Activated naive CD4-positive, alpha-beta T cell treated with anti-CD3 and anti-CD28 coated beads, Interleukin-2, amount 10 ng/mL, durations not matched to agents 7 days and 5 days (primary cell): ENCODE data around the gene ZNF580.

Source experiments
- CTCF ChIA-PET: fragments of 350-600 bp; sonication (Branson Sonifier 250); formaldehyde crosslinking; loops from one replicate; lab custom pipeline; 2021; ENCODE audit warnings: antibody characterized with exemption; lab: Charles Lee
- DNase-seq: peaks from one replicate; pipeline ENCODE4 v3.0.0-alpha.2; 2020
- H3K27ac Mint-ChIP-seq: one replicate; pipeline ENCODE4 v1.8.0; 2021; ENCODE audit warnings: mild to moderate bottlenecking, moderate library complexity, mixed read lengths
- H3K27me3 Mint-ChIP-seq: one replicate; pipeline ENCODE4 v1.8.0; 2021; ENCODE audit warnings: mild to moderate bottlenecking, mixed read lengths
- H3K36me3 Mint-ChIP-seq: one replicate; pipeline ENCODE4 v1.8.0; 2021; ENCODE audit warnings: mixed read lengths
- H3K4me1 Mint-ChIP-seq: one replicate; pipeline ENCODE4 v1.8.0; 2021; ENCODE audit warnings: mixed read lengths
- H3K4me3 Mint-ChIP-seq: one replicate; pipeline ENCODE4 v1.8.0; 2021; ENCODE audit warnings: mild to moderate bottlenecking, moderate library complexity, mixed read lengths
- H3K9me3 Mint-ChIP-seq: one replicate; pipeline ENCODE4 v1.8.0; 2021; ENCODE audit warnings: mixed read lengths

ZNF580 gene

GRCh38 chr19:55601084-55601483, 39.7 kb upstream of the ZNF580 start:
- CTCF ChIA-PET = interaction anchor here (0.9 to 1.2 kb wide), 2 partner anchors 23 to 31 kb away, joined by 3 read pairs; partner anchors contain the start of gene ZNF784
- Mint-ChIP-seq H3K36me3 (peaks cover 33% of the 10 kb centered on the region), H3K27ac (peak overlapping the region; percentile 89), H3K27me3 (no peaks in the 10 kb centered on the region), H3K4me3 (peak overlapping the region; percentile 98), H3K9me3 (no peaks in the 10 kb centered on the region), H3K4me1 (peaks cover 41% of the 10 kb centered on the region)
- no peak for DNase-seq

DNA sequence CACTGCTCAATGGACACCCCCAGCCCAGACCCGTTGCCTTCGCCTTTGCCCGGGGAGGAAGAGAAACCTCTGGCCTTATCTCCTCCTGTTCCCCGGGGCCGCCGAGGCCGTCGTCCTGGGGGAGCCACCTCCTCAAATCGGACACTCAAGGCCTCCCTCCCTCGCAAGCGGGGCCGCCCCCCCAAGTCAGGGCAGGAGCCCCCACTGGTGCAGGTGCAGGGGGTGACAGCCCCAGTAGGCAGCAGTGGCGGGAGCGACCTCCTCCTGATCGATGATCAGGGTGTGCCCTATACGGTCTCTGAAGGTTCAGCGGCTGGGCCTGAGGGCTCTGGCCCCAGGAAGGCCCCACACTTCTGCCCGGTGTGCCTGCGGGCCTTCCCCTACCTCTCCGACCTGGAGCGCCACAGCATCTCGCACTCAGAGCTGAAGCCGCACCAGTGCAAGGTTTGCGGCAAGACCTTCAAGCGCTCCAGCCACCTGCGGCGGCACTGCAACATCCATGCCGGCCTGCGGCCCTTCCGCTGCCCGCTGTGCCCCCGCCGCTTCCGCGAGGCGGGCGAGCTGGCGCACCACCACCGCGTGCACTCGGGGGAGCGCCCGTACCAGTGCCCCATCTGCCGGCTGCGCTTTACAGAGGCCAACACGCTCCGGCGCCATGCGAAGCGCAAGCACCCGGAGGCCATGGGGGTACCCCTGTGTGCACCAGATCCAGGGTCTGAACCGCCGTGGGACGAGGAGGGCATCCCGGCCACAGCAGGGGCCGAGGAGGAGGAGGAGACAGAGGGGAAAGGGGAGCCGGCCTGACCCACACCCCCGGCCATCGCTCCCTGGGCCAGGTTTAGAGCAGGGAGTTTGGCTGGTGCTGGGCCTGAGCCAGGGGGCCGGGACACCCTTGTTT, 38.4 kb upstream of the ZNF580 start:
- Mint-ChIP-seq H3K27ac (peak overlapping the region; percentile 89), H3K27me3 (no peaks in the 10 kb centered on the region)

GRCh38 chr19:55603115-55603514, 37.7 kb upstream of the ZNF580 start:
- CTCF ChIA-PET = interaction anchor here (1.5 kb wide), 1 partner anchor 22 kb away, joined by 3 read pairs; the partner anchor contains the start of gene ZNF784
- Mint-ChIP-seq H3K36me3 (peaks cover 32% of the 10 kb centered on the region), H3K27me3 (no peaks in the 10 kb centered on the region), H3K4me1 (peaks cover 58% of the 10 kb centered on the region), H3K4me3 (peak overlapping the region; percentile 41), H3K9me3 (no peaks in the 10 kb centered on the region), H3K27ac (peak overlapping the region; percentile 71)
- DNase-seq = no peak

More for the DNA sequence above, 38.4 kb upstream of the ZNF580 start:
- Mint-ChIP-seq H3K9me3 (no peaks in the 10 kb centered on the region), H3K4me1 (peaks cover 51% of the 10 kb centered on the region), H3K4me3 (peak overlapping the region; percentile 98), H3K36me3 (peaks cover 31% of the 10 kb centered on the region)
- no peak for DNase-seq
- CTCF ChIA-PET = interaction anchor here (1.2 kb wide), 1 partner anchor 30 kb away, joined by 3 read pairs; no protein-coding TSS in a partner anchor

- H3K9me3 Mint-ChIP-seq = no peaks in the 10 kb centered on the region
- H3K27me3 Mint-ChIP-seq = no peaks in the 10 kb centered on the region
- peak overlapping the region; percentile 93 for H3K4me3 Mint-ChIP-seq
- peaks cover 30% of the 10 kb centered on the region for H3K36me3 Mint-ChIP-seq
- CTCF ChIA-PET = interaction anchor here (1.2 to 1.5 kb wide), 2 partner anchors 21 to 28 kb away, joined by 3 to 4 read pairs; partner anchors contain the start of gene ZNF784
- peak overlapping the region; percentile 98 for H3K27ac Mint-ChIP-seq
- no peak for DNase-seq
- peaks cover 55% of the 10 kb centered on the region for H3K4me1 Mint-ChIP-seq
These were observed 37.1 kb upstream of the ZNF580 start for GRCh38 chr19:55603581-55604292.

DNA sequence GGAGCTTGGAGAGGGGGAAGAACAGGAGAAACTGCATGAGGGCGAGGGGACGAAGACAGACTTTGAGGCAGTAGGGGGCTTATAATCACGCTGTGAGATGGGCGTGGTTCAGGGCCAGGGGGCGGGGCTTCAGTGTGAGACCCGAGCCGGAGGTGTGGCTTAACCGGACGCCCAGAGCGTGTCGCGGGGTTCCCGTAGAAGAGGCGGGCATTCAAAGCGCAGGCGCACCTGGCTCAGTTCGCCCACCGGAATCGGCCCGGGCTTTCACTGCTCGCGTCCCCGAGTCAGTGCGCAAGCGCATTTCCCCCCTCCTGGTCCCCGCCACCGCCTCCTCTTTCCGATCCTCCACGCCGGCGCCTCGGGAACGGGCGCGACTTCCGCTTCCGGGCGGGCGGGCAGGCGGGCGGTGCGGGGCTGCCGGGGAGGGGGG, 35.6 kb upstream of the ZNF580 start:
- CTCF ChIA-PET = interaction anchor here (0.8 to 2.5 kb wide), 15 partner anchors 12 to 147 kb away, joined by 3 to 21 read pairs (median 5); partner anchors contain the start of gene ZNF784
- no peaks in the 10 kb centered on the region for H3K9me3 Mint-ChIP-seq
- H3K4me3 Mint-ChIP-seq = peak overlapping the region; percentile 93
- peaks cover 34% of the 10 kb centered on the region for H3K36me3 Mint-ChIP-seq
- peak overlapping the region; percentile 98 for H3K27ac Mint-ChIP-seq
- peaks cover 56% of the 10 kb centered on the region for H3K4me1 Mint-ChIP-seq
- DNase-seq = peak; percentile 99
- H3K27me3 Mint-ChIP-seq = no peaks in the 10 kb centered on the region

DNA sequence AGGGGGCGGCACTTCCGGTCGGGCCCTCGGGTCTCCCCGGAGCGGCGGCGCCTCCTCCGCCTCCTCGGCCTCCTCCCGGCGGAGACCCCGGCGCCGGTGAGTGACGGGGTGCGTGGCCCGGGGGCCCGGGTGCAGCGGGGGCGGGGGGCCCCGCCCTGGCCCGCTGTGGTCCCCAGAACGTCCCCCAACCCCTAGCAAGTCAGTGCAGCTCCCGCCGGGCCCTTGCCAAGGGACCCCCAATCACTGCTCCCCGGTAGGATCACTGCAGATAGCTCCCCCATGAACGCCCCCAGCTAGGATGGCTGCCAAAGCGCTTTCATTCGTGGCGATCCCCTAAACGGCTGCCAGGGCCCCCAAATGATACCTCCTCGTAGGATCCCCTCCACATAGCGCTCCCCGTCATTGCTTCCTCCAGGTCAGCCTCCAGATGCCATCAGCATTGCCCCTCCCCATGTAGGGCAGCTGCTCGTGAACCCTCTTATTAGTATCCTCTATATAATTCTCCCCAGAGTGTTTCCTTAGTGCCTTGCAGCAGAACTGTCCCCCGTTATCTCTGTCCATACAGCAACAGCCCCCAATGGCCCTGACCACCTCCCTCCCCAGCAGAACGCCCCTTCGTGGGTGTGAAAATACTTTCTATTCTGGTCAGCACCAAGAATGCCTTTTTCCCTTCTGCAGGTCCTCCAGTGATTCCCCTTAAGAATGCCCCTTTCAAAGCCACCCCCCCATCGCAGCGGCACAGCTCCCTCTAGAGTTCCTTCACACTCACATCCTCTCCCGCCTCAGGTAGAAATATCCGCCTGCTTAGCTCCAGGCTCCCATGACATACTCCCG, 34.9 kb upstream of the ZNF580 start, which contains the start of gene ZNF865:
Gene ZNF865, plus strand, starts transcription at position 11 of the 834 bp plus-strand sequence. CDS start 7,972 bp downstream, outside the sequence.
- Mint-ChIP-seq H3K4me1 (peaks cover 59% of the 10 kb centered on the region), H3K4me3 (peak within 1 kb of the TSS; percentile 93), H3K27me3 (no peaks in the 10 kb centered on the region), H3K36me3 (peaks cover 38% of the 10 kb centered on the region), H3K9me3 (no peaks in the 10 kb centered on the region), H3K27ac (peak within 1 kb of the TSS; percentile 98)
- CTCF ChIA-PET = interaction anchor here (0.7 to 2.5 kb wide), 24 partner anchors 11 to 465 kb away, joined by 3 to 21 read pairs (median 4); partner anchors contain the start of genes ISOC2, U2AF2, ZNF579 and ZNF784
- peak; percentile 81 for DNase-seq

- CTCF ChIA-PET = interaction anchor here (0.7 to 2.5 kb wide), 23 partner anchors 11 to 465 kb away, joined by 3 to 21 read pairs (median 4); partner anchors contain the start of genes ISOC2, U2AF2, ZNF579 and ZNF784
- Mint-ChIP-seq H3K9me3 (no peaks in the 10 kb centered on the region), H3K4me3 (peak overlapping the region; percentile 89), H3K27me3 (no peaks in the 10 kb centered on the region), H3K36me3 (peaks cover 42% of the 10 kb centered on the region), H3K4me1 (peaks cover 54% of the 10 kb centered on the region), H3K27ac (peak overlapping the region; percentile 93)
- no peak for DNase-seq
These were observed 34.4 kb upstream of the ZNF580 start for GRCh38 chr19:55606471-55606787.

DNA sequence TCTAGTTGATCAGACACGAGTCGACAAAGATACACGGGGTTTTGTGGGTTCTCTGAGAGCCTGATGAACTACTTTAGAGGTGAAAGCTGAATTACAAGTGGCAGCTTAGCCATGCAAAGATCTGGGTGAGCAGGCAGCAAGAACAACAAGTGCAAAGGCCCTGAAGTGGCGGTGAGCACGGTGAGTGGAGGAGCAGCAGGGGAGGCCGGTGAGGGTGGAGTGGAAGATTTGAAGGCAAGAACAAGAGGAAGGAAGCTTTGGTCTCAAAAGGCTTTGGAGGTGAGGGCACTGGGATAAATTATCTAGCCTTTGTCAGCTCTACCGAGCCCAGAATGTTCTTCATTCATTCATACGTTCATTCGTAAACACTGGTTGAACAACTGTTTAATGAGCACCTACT, 34.0 kb upstream of the ZNF580 start:
- H3K36me3 Mint-ChIP-seq = peaks cover 39% of the 10 kb centered on the region
- H3K27me3 Mint-ChIP-seq = no peaks in the 10 kb centered on the region
- no peaks in the 10 kb centered on the region for H3K9me3 Mint-ChIP-seq
- no peak for DNase-seq
- peak overlapping the region; percentile 89 for H3K4me3 Mint-ChIP-seq
- CTCF ChIA-PET = interaction anchor here (0.7 to 2.5 kb wide), 22 partner anchors 11 to 466 kb away, joined by 3 to 21 read pairs (median 5); partner anchors contain the start of genes ISOC2, U2AF2, ZNF579 and ZNF784
- H3K27ac Mint-ChIP-seq = peak overlapping the region; percentile 93
- peaks cover 50% of the 10 kb centered on the region for H3K4me1 Mint-ChIP-seq

- no peaks in the 10 kb centered on the region for H3K9me3 Mint-ChIP-seq
- H3K27ac Mint-ChIP-seq = no peak overlapping the region
- no peak for DNase-seq
- no peak overlapping the region for H3K4me3 Mint-ChIP-seq
- peaks cover 42% of the 10 kb centered on the region for H3K36me3 Mint-ChIP-seq
- H3K27me3 Mint-ChIP-seq = no peaks in the 10 kb centered on the region
- H3K4me1 Mint-ChIP-seq = peaks cover 39% of the 10 kb centered on the region
- CTCF ChIA-PET = no interaction called here
These were observed 31.5 kb upstream of the ZNF580 start for GRCh38 chr19:55609326-55609725.

DNA sequence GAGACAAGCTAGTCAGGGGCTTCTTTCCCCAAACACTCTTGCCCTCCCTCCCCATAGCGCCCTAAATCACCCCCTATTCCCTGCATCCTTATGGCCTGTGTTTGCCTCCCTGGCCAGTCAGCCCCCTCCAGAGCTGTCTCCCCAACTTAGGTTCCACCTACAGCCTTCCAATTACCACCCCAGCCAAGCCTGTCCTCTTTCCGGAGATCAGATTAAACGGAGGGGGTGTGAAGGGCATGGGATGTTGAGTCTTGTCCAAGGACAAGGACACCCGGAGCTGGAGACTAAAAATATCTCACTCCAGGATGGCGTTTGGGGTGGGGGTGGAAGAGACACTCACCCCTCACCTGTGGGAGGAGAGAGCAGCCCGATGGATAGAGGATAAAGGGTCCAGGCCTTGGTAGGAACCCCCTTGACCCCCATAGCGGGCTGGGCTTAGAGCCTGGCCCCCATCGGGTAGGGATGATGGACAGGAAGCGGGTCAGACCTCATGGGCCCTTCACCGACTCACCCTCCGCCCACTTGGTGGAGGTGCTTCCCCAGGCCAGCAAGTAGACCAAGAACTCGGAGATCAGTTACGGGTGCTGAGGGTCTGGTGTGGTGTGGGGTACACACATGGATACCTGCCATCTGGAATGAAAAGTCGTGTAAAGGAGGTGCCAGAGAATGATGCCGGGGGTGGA, 29.4 kb upstream of the ZNF580 start:
- Mint-ChIP-seq H3K4me3 (no peak overlapping the region), H3K9me3 (no peaks in the 10 kb centered on the region), H3K27me3 (no peaks in the 10 kb centered on the region), H3K36me3 (peaks cover 39% of the 10 kb centered on the region), H3K4me1 (peaks cover 26% of the 10 kb centered on the region), H3K27ac (no peak overlapping the region)
- no peak for DNase-seq
- CTCF ChIA-PET = no interaction called here

DNA sequence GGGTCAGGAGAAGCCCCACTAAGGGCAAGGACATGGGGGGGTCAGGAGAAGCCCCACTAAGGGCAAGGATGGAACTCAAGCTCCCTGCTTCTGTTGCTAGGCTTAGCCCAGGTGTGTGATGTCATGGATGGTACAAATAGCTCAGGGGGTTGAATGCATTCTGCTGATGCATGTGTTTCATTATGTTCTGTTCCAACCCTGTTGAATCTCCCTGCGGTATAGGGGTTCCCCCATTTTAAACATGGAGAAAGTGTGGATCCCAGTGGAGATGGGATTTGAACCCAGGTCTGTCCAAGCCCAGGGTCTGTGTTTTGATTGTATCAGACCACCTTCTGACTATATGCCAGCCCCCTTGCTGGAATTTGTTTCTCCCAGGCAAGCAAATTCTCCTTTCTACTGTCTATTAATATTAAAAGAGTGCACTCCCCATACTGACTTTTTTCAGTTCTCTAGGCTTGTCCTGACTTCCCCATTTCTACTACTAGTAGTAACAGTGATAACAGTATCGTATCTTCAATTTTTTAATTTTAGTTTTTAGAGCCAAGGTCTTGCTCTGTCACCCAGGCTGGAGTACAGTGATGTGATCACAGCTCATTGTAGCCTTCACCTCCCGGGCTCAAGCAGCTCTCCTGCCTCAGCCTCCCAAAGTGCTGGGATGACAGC, 28.7 kb upstream of the ZNF580 start:
- Mint-ChIP-seq H3K27ac (no peak overlapping the region), H3K4me3 (no peak overlapping the region)
- CTCF ChIA-PET = no interaction called here

GRCh38 chr19:55613396-55613795, 27.4 kb upstream of the ZNF580 start:
- DNase-seq = no peak
- no peak overlapping the region for H3K27ac Mint-ChIP-seq
- H3K9me3 Mint-ChIP-seq = no peaks in the 10 kb centered on the region
- CTCF ChIA-PET = no interaction called here
- H3K36me3 Mint-ChIP-seq = peaks cover 42% of the 10 kb centered on the region
- H3K4me1 Mint-ChIP-seq = peaks cover 9% of the 10 kb centered on the region
- H3K27me3 Mint-ChIP-seq = no peaks in the 10 kb centered on the region
- no peak overlapping the region for H3K4me3 Mint-ChIP-seq

More for the DNA sequence above, 28.7 kb upstream of the ZNF580 start:
- H3K36me3 Mint-ChIP-seq = peaks cover 39% of the 10 kb centered on the region
- H3K4me1 Mint-ChIP-seq = peaks cover 19% of the 10 kb centered on the region
- DNase-seq = no peak
- H3K9me3 Mint-ChIP-seq = no peaks in the 10 kb centered on the region
- H3K27me3 Mint-ChIP-seq = no peaks in the 10 kb centered on the region
